Measurements from ENCODE around the gene MGLL.

DNA sequence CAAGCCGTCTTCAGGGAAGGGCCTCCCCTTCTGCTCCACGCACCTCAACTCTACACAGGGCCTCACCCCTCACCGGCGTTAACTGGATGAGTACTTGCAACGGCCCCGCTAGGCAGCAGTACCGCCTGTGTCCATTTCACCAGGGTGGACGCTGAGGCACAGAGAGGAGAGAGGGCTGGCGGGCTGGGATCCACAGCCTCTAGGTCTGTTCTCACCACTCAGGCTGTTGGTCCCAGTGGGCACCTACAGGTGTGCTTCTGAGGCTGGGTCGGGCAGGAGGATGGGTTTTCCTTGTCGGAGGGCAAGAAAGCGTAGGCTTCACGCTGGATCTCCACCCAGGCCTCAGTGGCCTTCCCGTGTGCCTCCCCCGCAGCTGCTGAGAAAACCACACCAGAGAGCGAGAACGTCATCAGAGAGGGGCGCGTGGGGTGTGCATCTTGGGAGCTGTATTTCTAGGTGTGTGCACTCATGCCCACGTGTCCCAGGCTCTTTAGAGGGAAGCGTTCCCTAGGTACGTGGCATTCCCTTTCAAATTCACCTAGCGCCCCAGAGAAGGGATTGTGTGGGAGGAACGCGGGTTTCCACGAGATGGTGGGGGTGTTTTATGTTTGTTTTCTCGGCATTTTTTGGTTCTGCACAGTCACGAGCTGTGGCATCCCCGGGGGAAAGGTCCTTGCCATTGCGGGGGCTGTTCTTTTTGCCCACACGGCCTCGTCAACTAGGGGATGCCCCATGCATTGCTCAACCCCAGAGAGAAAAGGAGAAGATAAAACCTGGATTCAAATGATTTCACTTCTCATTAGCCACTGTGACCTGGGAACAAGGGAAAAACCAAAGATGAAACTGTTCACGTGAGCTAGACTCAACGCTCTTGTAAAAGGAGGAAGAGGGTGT is 67.7 kb downstream of the MGLL start:
- TF ChIP-seq POLR2AphosphoS5 (IDR thresholded peaks at IDR 0.05; ENCODE audit: low read depth) (no peak), REST (IDR thresholded peaks at IDR 0.05; ENCODE audit: insufficient replicate concordance, low read depth) (no peak), GABPA (IDR thresholded peaks at IDR 0.05; ENCODE audit: low read depth) (no peak)
- TF ChIP-seq, protein P1, sequence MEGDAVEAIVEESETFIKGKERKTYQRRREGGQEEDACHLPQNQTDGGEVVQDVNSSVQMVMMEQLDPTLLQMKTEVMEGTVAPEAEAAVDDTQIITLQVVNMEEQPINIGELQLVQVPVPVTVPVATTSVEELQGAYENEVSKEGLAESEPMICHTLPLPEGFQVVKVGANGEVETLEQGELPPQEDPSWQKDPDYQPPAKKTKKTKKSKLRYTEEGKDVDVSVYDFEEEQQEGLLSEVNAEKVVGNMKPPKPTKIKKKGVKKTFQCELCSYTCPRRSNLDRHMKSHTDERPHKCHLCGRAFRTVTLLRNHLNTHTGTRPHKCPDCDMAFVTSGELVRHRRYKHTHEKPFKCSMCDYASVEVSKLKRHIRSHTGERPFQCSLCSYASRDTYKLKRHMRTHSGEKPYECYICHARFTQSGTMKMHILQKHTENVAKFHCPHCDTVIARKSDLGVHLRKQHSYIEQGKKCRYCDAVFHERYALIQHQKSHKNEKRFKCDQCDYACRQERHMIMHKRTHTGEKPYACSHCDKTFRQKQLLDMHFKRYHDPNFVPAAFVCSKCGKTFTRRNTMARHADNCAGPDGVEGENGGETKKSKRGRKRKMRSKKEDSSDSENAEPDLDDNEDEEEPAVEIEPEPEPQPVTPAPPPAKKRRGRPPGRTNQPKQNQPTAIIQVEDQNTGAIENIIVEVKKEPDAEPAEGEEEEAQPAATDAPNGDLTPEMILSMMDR (IDR thresholded peaks at IDR 0.05; ENCODE audit: insufficient read depth, low read length) = no peak

Measured in HL-60 (cell line).